ENCODE measurements around the gene CITED4.

GRCh38 chr1:40897513-40897912 is 35.4 kb upstream of the CITED4 start:
- no peak for TF ChIP-seq EZH2 (IDR thresholded peaks at IDR 0.05; ENCODE audit: borderline replicate concordance, low read length)
- TF ChIP-seq, protein P1, sequence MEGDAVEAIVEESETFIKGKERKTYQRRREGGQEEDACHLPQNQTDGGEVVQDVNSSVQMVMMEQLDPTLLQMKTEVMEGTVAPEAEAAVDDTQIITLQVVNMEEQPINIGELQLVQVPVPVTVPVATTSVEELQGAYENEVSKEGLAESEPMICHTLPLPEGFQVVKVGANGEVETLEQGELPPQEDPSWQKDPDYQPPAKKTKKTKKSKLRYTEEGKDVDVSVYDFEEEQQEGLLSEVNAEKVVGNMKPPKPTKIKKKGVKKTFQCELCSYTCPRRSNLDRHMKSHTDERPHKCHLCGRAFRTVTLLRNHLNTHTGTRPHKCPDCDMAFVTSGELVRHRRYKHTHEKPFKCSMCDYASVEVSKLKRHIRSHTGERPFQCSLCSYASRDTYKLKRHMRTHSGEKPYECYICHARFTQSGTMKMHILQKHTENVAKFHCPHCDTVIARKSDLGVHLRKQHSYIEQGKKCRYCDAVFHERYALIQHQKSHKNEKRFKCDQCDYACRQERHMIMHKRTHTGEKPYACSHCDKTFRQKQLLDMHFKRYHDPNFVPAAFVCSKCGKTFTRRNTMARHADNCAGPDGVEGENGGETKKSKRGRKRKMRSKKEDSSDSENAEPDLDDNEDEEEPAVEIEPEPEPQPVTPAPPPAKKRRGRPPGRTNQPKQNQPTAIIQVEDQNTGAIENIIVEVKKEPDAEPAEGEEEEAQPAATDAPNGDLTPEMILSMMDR (IDR thresholded peaks at IDR 0.05; ENCODE audit: low read length): no peak
